Endodermal cell (in vitro differentiated cells): Measurements from ENCODE around the gene CD14. TPM values are rescaled to one million over a fixed set of nuclear protein-coding genes. Genes with fewer than 3 reads are reported as not detected.
A peak's percentile ranks its signal among the peaks of the same experiment; 100 is the strongest.

Experiments used
- DNase-seq: peaks from one replicate; pipeline ENCODE4 v3.0.0-alpha.2; 2017
- H3K27ac ChIP-seq: 2 replicates; pipeline ENCODE4 v1.5.1; 2013; ENCODE audit warnings: mild to moderate bottlenecking, low read depth, low read length, moderate library complexity
- H3K27me3 ChIP-seq: 2 replicates; pipeline ENCODE4 v1.6.1; 2013; ENCODE audit warnings: mild to moderate bottlenecking, low read length, moderate library complexity; ENCODE audit not compliant: insufficient read depth, control insufficient read depth, poor library complexity, severe bottlenecking
- H3K36me3 ChIP-seq: 2 replicates; pipeline ENCODE4 v1.7.0; 2013; ENCODE audit warnings: mild to moderate bottlenecking, low read length, moderate library complexity; ENCODE audit not compliant: control insufficient read depth, insufficient read depth
- H3K4me1 ChIP-seq: one replicate; pipeline ENCODE4 v1.7.0; 2013; ENCODE audit warnings: low read length; ENCODE audit not compliant: control insufficient read depth, insufficient read depth
- H3K4me3 ChIP-seq: 2 replicates; pipeline ENCODE4 v1.5.1; 2013; ENCODE audit warnings: mild to moderate bottlenecking, low read length, moderate library complexity
- H3K9ac ChIP-seq: 2 replicates; pipeline ENCODE4 v1.6.1; 2013; ENCODE audit warnings: mild to moderate bottlenecking, low read length, moderate library complexity; ENCODE audit not compliant: poor library complexity, severe bottlenecking; ENCODE audit errors: extremely low read depth
- H3K9me3 ChIP-seq: 2 replicates; pipeline ENCODE4 v1.6.1; 2013; ENCODE audit warnings: mild to moderate bottlenecking, low read length, moderate library complexity; ENCODE audit not compliant: control insufficient read depth
- H3K27ac Mint-ChIP-seq: 2 replicates; pipeline ENCODE4 v1.8.0; 2020; ENCODE audit warnings: mixed read lengths
- H3K27me3 Mint-ChIP-seq: 2 replicates; pipeline ENCODE4 v1.8.0; 2021; ENCODE audit warnings: mild to moderate bottlenecking, mixed read lengths; ENCODE audit not compliant: insufficient read depth
- H3K36me3 Mint-ChIP-seq: 2 replicates; pipeline ENCODE4 v1.8.0; 2020; ENCODE audit warnings: low read depth, mixed read lengths
- H3K4me1 Mint-ChIP-seq: 2 replicates; pipeline ENCODE4 v1.8.0; 2020; ENCODE audit warnings: mixed read lengths
- H3K4me3 Mint-ChIP-seq: 2 replicates; pipeline ENCODE4 v1.8.0; 2020; ENCODE audit warnings: mild to moderate bottlenecking, moderate library complexity, mixed read lengths
- H3K9me3 Mint-ChIP-seq: 2 replicates; pipeline ENCODE4 v1.8.0; 2020; ENCODE audit warnings: mild to moderate bottlenecking, mixed read lengths
- CTCF ChIP-seq: fragments of 200-600 bp; sonication (generic); conservative IDR thresholded peaks from 2 replicates; pipeline ENCODE4 v1.5.0; 2021; ENCODE audit warnings: antibody characterized with exemption, mild to moderate bottlenecking
- WGBS, 2 experiments: methylation state at CpG; one replicate each; pipeline versions ENCODE4 v1.1.5 to v1.1.7; 2013; ENCODE audit warnings: missing lambda C conversion rate in 2 of 2, mixed read lengths in 1 of 2; ENCODE audit not compliant: insufficient coverage in 1 of 2, insufficient read length in 1 of 2; 5-methylcytosine and 5-hydroxymethylcytosine counted together
- total RNA-seq, 2 donors: library from RNA; stranded (reverse); fragmentation: NEBNext Ultra II Directional in 1 of 2; extraction: Animal tissue kit (Norgen Biotek cat#: 25700) in 1 of 2; gene quantifications; 2 replicates in 1 of 2; 3 replicates in 1 of 2; pipeline ENCODE4 v1.2.1, GENCODE V29; 2021

The CD14 gene
- total RNA-seq, 2 donors from 2014 or later = 0.18 TPM; not detected in 1

DNA sequence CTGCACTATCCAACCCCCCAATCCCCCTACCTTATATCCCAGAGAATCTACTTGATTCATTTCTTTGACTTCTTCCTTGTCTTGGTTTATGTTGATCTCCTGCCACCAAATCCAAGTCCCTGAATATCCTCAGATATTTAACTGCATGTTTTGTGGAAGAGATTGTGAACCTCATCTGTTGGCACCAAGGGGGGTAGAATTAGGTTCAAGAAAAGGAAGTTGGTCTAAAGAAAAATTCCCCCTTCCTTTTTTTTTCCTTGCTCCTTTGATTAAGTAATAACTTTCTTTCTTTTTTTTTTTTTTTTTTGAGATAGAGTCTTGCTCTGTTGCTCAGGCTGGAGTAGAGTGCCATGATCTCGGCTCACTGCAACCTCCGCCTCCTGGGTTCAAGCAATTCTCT lies 526 bp upstream of the CD14 start:
- H3K27ac Mint-ChIP-seq = no peak overlapping the region
- H3K27me3 Mint-ChIP-seq = peaks cover 12% of the 10 kb centered on the region
- H3K4me3 Mint-ChIP-seq = no peak overlapping the region
- Histone ChIP-seq H3K36me3 (no peaks in the 10 kb centered on the region), H3K4me1 (peaks cover 3% of the 10 kb centered on the region), H3K9me3 (peaks cover 23% of the 10 kb centered on the region), H3K9ac (no peak overlapping the region), H3K27ac (no peak overlapping the region), H3K27me3 (peaks cover 39% of the 10 kb centered on the region), H3K4me3 (peak overlapping the region; percentile 47)
- peaks cover 48% of the 10 kb centered on the region for H3K9me3 Mint-ChIP-seq
- no peak for TF ChIP-seq CTCF
- 92% methylated on average over 2 of the region's 2 CpGs; no CpG with 5 or more reads in 1 of the 2 experiments for WGBS, 2 experiments
- no peak for DNase-seq
- H3K4me1 Mint-ChIP-seq = peaks cover 3% of the 10 kb centered on the region
- H3K36me3 Mint-ChIP-seq = peaks cover 3% of the 10 kb centered on the region

DNA sequence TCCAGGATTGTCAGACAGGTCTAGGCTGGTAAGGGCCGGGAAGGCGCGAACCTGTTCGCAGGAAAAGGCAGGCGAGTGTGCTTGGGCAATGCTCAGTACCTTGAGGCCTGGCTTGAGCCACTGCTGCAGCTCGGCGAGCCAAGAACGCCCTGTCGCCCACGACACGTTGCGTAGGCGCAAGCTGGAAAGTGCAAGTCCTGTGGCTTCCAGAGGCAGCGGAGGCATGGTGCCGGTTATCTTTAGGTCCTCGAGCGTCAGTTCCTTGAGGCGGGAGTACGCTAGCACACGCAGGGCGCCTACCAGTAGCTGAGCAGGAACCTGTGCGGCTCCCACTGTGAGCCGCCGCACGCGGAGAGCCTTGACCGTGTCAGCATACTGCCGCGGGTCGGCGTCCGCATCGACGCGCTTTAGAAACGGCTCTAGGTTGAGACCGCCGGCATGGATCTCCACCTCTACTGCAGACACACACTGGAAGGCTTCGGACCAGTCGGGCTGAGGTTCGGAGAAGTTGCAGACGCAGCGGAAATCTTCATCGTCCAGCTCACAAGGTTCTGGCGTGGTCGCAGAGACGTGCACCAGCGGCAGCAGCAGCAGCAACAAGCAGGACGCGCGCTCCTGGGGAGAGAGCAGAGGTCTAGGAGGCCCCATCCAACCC lies 482 bp downstream of the CD14 start:
- Mint-ChIP-seq H3K27me3 (peaks cover 15% of the 10 kb centered on the region), H3K27ac (no peak overlapping the region), H3K9me3 (peaks cover 49% of the 10 kb centered on the region), H3K36me3 (peaks cover 2% of the 10 kb centered on the region), H3K4me3 (no peak overlapping the region), H3K4me1 (no peaks in the 10 kb centered on the region)
- Histone ChIP-seq H3K9me3 (peaks cover 27% of the 10 kb centered on the region), H3K9ac (no peak overlapping the region), H3K36me3 (no peaks in the 10 kb centered on the region), H3K27me3 (peaks cover 39% of the 10 kb centered on the region), H3K27ac (no peak overlapping the region), H3K4me3 (peak overlapping the region; percentile 47), H3K4me1 (no peaks in the 10 kb centered on the region)
- no peak for TF ChIP-seq CTCF
- WGBS, 2 experiments = 42 to 49% methylated on average over 43 to 51 of the region's 51 CpGs
- no peak for DNase-seq

- H3K27ac ChIP-seq = no peak overlapping the region
- H3K9ac ChIP-seq = no peak overlapping the region
- H3K36me3 Mint-ChIP-seq = peaks cover 2% of the 10 kb centered on the region
- WGBS, 2 experiments = 43 to 55% methylated on average over 26 to 36 of the region's 36 CpGs
- TF ChIP-seq CTCF = no peak
- no peak for DNase-seq
- H3K36me3 ChIP-seq = no peaks in the 10 kb centered on the region
- H3K4me3 ChIP-seq = peak overlapping the region; percentile 47
- H3K9me3 ChIP-seq = peaks cover 27% of the 10 kb centered on the region
- peaks cover 39% of the 10 kb centered on the region for H3K27me3 ChIP-seq
- no peak overlapping the region for H3K27ac Mint-ChIP-seq
- no peak overlapping the region for H3K4me3 Mint-ChIP-seq
- peaks cover 15% of the 10 kb centered on the region for H3K27me3 Mint-ChIP-seq
- no peaks in the 10 kb centered on the region for H3K4me1 Mint-ChIP-seq
- H3K4me1 ChIP-seq = no peaks in the 10 kb centered on the region
- H3K9me3 Mint-ChIP-seq = peaks cover 53% of the 10 kb centered on the region
These were observed 1.1 kb downstream of the CD14 start for GRCh38 chr5:140631831-140632365.
